GM12875 (cell line): ENCODE measurements around the gene BCAP31.

Experiments
- H3K4me3 ChIP-seq: one replicate; pipeline ENCODE4 v1.5.1; 2011; ENCODE audit warnings: low read depth, low read length, control low read depth
- TF ChIP-seq, protein P1 (sequence below): IDR thresholded peaks from 2 replicates; pipeline ENCODE4 v1.5.1; 2011; ENCODE audit warnings: low read depth, mild to moderate bottlenecking, control low read depth, inconsistent platforms, low read length, moderate library complexity, borderline replicate concordance; ENCODE audit not compliant: insufficient read depth

Gene BCAP31

DNA sequence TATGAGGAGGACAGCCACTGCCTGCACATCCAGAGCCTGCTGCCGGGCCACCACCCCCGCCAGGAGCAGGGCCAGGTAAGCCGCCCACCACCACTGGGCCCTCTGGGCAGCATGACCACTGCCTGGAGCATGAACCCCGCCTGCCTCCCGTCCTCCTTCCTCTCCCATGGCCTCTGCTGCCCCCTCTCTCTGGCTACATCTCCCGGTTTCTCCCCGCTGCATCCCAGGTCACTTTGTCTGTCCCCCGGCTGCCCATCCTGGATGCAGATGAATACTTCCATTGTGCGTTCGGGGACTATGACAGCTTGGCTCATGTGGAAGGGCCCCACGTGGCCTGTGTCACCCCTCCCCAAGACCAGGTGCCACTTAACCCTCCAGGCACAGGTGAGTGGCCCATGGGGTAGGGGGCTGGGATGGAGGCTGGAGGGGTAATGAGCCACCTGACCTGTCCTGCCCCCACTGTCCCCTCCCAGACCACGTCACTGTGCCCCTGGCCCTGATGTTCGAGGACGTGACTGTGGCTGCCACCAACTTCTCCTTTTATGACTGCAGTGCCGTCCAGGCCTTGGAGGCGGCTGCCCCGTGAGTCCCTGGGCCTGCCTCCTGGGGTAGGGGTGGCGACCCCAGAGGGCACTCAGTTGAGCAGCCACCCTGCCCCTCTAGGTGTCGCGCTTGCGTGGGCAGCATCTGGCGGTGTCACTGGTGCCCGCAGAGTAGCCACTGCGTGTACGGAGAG is 45.8 kb upstream of the BCAP31 start:
- TF ChIP-seq, protein P1, sequence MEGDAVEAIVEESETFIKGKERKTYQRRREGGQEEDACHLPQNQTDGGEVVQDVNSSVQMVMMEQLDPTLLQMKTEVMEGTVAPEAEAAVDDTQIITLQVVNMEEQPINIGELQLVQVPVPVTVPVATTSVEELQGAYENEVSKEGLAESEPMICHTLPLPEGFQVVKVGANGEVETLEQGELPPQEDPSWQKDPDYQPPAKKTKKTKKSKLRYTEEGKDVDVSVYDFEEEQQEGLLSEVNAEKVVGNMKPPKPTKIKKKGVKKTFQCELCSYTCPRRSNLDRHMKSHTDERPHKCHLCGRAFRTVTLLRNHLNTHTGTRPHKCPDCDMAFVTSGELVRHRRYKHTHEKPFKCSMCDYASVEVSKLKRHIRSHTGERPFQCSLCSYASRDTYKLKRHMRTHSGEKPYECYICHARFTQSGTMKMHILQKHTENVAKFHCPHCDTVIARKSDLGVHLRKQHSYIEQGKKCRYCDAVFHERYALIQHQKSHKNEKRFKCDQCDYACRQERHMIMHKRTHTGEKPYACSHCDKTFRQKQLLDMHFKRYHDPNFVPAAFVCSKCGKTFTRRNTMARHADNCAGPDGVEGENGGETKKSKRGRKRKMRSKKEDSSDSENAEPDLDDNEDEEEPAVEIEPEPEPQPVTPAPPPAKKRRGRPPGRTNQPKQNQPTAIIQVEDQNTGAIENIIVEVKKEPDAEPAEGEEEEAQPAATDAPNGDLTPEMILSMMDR, result no peak
- no peak overlapping the region for H3K4me3 ChIP-seq

DNA sequence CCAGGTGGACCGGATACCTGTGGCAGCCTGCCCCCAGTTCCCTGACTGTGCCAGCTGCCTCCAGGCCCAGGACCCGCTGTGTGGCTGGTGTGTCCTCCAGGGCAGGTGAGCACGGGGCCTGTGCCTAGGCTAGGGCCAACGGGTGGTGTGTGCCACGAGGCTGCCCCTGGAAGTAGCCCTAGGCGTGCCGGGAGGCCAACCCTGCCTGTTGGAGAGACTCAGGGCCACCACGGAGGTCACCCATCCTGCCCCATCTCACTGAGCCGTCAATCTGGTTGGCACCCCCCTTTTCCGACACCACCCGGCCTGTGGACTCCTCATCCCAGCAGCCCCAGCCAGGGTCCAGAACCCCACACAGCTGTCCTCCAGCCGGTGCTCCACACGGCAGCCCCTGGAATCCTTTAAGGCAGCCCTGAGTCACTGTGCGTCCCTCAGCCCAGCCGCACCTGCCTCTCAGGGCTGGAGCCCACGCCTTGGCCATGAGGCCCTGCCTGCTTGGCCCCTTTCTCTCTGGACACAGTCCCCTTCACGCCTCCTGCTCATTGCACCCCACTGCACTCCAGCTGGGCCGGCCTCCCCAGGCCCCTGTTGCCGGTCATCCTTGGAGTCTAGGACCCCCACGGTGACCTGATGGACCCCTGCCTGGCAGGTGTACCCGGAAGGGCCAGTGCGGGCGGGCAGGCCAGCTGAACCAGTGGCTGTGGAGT is 45.1 kb upstream of the BCAP31 start:
- no peak overlapping the region for H3K4me3 ChIP-seq
- TF ChIP-seq, protein P1, result no peak

DNA sequence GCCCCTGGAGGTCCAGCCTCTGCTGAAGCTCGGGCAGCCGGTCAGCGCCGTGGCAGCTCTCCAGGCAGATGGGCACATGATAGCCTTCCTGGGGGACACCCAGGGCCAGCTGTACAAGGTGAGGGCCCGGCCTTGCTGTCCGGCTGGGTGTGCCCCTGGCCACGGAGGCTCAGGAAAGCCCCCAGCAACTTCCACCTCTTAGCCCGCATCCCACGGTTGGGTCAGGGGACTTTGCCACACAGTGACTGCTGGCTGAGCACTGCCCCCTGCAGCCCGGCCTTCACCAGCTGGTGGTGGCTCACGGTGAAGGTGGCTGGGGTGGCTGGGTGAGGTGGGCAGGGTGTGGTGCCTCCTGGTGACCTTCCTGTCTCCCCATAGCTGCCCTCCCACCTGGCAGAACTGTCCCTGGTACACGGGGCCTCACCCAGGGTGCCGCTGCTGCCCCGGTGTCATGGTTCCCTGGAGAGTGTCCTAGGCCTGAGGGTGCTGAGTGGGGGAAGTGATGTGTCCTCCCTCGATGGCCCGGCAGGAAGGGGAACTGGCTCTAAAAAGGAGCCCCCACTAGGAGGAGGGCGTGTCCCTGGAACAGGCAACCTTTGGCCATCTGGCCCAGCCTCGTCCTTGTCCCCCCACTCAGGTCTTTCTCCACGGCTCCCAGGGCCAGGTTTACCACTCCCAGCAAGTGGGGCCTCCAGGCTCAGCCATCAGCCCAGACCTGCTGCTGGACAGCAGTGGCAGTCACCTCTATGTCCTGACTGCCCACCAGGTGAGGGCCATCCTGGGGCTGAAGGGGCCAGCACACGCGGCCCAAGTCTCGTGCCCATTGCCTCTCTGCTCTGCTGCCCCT is 44.3 kb upstream of the BCAP31 start:
- no peak overlapping the region for H3K4me3 ChIP-seq
- TF ChIP-seq, protein P1, result 0 out of 2 replicates have a peak, but pooled peaks have one; percentile 8

DNA sequence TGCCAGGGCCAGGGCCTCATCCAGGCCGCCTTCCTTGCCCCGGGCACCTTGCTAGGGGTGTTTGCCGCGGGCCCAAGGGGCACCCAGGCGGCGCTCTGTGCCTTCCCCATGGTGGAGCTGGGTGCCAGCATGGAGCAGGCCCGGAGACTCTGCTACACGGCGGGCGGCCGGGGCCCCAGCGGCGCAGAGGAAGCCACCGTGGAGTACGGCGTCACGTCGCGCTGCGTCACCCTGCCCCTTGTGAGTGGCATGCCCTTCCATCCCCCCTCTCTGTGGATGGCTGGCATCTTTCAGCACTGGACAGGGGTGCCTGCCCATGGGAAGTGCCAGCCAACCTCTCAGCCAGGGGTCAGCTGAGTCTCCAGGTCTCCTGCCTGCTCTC is 43.5 kb upstream of the BCAP31 start:
- H3K4me3 ChIP-seq, result no peak overlapping the region
- TF ChIP-seq, protein P1, result no peak

DNA sequence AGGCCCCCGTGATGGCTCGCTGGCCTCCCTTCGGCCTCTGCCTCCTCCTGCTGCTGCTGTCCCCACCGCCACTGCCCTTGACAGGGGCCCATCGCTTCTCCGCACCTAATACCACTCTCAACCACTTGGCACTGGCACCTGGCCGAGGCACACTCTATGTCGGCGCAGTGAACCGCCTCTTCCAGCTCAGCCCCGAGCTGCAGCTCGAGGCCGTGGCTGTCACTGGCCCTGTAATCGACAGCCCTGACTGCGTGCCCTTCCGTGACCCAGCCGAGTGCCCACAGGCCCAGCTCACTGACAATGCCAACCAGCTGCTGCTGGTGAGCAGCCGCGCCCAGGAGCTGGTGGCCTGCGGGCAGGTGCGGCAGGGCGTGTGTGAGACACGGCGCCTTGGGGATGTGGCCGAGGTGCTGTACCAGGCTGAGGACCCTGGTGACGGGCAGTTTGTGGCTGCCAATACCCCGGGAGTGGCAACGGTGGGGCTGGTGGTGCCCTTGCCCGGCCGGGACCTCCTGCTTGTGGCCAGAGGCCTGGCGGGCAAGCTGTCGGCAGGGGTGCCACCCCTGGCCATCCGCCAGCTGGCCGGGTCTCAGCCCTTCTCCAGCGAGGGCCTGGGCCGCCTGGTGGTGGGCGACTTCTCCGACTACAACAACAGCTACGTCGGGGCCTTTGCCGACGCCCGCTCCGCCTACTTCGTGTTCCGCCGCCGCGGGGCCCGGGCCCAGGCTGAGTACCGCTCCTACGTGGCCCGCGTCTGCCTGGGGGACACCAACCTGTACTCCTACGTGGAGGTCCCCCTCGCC is 42.9 kb upstream of the BCAP31 start:
- TF ChIP-seq, protein P1, result no peak
- H3K4me3 ChIP-seq, result no peak overlapping the region

DNA sequence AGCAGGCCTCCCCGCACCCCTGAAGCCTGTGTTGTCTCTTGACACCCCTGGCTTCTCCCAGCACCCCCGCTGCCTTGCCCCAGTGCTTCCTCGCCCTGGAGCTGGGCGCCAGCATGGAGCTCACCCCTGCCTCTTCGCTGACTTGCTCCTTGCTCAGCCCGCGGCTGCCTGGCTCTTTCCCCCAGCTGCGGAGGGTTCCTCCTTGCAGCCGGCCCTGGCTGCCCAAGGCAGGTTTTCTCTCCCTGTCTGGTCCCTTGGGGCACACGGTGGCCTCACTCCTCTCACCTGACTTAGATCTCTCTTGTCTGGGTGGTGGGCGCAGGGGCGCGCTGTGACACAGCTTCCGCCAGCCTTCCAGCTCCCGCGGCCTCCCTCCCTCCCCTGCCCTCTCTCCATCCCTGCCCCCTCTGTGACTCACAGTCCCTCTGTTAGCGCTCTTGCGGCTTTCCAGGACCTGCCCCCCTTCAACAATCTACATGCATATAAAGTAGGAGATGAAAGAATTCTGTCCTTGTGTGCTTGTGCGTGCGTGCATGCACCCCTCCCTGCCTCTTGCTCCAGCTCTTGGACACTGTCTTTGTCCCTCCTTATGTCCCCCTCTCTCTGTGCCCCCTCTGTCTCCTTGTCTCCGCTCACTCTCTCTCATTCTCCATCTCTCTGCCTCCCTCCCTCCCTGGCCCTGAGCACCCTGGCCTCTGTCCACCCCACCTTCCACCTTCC is 42.1 kb upstream of the BCAP31 start:
- H3K4me3 ChIP-seq, result no peak overlapping the region
- TF ChIP-seq, protein P1, result no peak
